ENCODE results near the gene UPK3A.

UPK3A gene

GRCh38 chr22:45332001-45332400, 47.3 kb downstream of the UPK3A start:
- DNase-seq: no peak

GRCh38 chr22:45334068-45334467, 49.3 kb downstream of the UPK3A start:
- no peak for DNase-seq

- DNase-seq: no peak
Observed at GRCh38 chr22:45334528-45334927, 49.8 kb downstream of the UPK3A start.

GRCh38 chr22:45335021-45335818, 50.5 kb downstream of the UPK3A start:
- no peak for DNase-seq

- no peak for DNase-seq
Observed at GRCh38 chr22:45335854-45336522, 51.2 kb downstream of the UPK3A start.

GRCh38 chr22:45336971-45337431, 52.3 kb downstream of the UPK3A start:
- peak; percentile 63 for DNase-seq

- DNase-seq: no peak
Observed at GRCh38 chr22:45337536-45337935, 52.8 kb downstream of the UPK3A start.

GRCh38 chr22:45338795-45339194, 54.0 kb downstream of the UPK3A start:
- DNase-seq: no peak

GRCh38 chr22:45340323-45340722, 55.6 kb downstream of the UPK3A start:
- no peak for DNase-seq

GRCh38 chr22:45341498-45341897, 56.7 kb downstream of the UPK3A start:
- DNase-seq: no peak

- no peak for DNase-seq
Observed at GRCh38 chr22:45343143-45343542, 58.4 kb downstream of the UPK3A start.

GRCh38 chr22:45344334-45344733, 59.6 kb downstream of the UPK3A start:
- DNase-seq: no peak

All from COR-L47 (cell line).